NCI-H1092 (cell line): ENCODE data around the gene COX8A.
"Not testable (repeated sequence)": the region's sequence is repeated elsewhere in the genome, so short reads cannot be mapped to it uniquely, and the experiment has no call there.

Source experiments
- DNase-seq: peaks from one replicate; lab custom pipeline; 2025; lab: John Stamatoyannopoulos, UW

COX8A gene, protein sequence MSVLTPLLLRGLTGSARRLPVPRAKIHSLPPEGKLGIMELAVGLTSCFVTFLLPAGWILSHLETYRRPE

DNA sequence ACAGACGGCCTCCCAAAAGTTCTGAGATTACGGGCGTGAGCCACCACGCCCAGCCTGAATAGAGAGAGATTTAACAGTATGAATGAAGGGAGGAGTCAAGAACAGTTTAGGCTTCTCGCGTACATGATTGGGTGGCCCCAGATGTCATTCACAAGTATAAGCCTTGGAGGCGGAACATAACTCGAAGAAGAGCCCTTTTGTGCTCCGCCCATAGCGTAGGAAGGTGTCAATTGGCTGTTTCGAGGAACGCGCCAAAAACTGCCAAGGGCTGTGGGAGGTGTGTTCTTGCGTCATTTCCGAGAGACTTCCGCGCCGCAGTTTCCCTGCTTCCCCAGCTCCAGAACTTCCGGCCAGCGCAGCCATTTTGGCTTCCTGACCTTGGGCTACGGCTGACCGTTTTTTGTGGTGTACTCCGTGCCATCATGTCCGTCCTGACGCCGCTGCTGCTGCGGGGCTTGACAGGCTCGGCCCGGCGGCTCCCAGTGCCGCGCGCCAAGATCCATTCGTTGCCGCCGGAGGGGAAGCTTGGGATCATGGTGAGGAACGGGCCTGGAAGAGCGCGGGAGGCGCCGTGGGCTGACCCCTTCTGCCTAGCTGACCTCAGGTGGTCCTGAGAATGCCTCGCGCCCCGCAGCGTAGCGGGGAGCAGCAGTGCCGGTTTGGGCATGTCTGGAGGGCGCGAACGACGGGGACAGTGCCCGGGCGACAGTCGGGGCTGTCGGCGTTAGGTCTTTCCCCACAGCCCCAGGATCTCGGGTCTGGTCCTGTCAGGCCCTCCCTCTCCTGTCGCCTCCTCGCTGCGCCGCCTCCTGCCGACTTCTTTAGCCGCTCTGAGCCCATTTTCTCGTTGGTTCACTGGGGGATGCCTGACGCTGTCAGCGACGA, at the start of gene COX8A:
Gene COX8A, plus strand, starts transcription at position 362 of the 885 bp plus-strand sequence. Its CDS starts 61 bp downstream, at position 423.
- peak; percentile 100 for DNase-seq

DNA sequence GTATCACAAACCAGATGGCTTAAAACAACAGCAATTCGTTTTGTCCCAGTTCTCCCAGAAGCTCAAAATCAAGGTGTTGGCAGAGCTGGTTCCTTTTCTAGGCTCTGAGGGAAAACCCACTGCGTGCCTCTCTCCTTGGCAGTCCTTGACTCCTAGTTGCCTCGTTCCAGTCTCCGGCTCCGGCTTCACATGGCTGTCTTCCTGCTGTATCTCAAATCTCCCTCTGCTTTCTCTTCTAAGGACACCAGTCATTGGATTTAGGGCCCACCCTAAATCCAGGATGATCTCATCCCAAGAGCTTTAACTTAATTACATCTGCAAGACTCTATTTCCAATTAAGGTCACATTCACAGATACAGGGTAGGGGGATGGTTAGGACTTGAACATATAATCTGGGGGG, 44.8 kb upstream of the COX8A start:
- no peak for DNase-seq

DNA sequence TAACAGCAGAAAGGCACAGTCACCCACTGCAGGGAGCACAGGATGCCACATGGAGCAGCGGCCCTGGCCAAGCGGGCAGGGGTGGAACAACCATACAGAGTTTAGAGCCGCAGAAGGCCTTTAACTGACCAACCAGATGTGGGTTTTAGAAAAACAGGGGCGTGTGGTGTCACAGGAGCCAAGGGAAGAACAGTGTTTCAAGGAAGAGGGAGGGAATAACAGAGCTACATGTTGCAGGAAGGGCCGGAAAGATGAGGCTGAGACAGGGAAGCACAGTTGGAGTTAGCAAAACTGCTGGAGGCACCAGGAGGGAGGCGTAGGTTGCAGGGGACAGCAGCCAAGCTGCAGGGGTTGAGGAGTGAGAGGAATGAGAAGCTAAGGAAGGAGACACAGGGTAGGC, 43.4 kb upstream of the COX8A start:
- DNase-seq = no peak

DNA sequence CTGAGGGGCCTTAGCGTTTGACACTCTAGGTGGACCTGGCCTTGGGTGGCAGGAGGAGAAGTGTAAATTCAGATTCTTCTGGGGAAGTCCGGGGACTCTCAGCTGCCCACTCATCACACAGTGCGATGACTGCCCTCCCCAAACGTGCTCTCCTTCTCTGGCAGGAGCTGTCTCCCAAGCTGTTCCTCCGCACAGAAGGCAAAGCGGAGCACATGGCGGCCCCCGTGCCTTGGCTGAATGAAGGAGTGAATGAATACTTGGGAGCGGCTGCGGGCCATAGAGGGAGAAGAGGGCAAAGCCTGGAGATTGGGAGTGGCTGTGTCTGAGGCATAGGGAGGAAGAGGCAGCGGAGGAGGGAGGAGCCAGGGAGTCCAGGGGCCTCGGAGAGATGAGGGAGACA, 42.5 kb upstream of the COX8A start:
- DNase-seq = no peak

DNA sequence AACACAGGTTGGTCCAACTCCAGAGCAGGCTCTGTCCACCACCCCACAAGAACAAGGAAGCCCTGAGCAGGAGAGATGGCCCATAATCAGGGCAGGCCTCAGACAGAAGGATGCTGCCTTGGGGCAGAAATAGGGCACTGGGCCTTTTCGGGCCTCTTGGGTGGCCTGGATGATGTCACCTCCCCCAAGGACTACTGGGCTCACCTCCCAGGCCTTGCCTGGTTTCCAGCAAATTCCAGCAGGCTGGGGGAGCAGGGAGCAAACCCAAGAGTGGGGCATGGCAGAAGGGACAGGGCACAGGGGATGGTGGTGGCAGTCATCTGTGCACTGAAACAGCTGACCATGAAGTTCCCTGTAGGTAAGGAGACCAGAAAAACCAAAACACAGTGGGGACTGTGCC, 41.0 kb upstream of the COX8A start:
- DNase-seq = no peak

DNA sequence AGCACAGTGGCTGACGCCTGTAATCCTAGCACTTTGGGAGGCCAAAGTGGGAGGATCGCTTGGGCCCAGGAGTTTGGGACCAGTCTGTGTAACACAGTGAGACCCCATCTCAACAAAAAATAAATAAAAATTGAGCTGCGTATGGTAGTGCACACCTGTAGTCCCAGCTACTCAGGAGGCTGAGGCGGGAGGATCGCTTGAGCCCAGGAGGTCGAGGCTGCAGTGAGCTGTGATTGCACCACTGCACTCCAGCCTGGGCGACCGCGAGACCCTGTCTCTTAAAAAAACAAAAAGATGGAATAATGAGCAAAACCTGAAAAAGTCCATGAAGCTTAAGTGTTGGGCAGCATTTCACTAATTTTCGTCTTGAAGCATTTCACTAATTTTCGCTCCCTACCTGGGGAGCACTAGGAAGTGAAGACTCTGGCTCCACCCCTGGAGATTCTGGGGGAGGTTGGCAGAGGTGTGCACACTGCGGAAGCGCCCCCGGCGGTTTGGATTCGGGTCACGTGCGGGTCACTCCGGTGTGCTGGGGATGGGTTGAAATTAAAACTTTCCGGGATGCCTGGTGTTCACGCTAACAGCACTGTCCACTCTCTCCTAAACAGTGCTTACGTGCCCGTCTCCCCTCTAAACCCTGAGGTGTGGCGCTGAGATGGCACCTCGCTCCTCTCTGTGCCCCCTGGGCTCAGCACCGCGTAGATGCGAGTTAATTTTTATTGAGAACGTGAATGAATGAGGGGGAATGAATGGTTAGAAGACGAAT, 36.5 kb upstream of the COX8A start:
- DNase-seq = peak; percentile 47

DNA sequence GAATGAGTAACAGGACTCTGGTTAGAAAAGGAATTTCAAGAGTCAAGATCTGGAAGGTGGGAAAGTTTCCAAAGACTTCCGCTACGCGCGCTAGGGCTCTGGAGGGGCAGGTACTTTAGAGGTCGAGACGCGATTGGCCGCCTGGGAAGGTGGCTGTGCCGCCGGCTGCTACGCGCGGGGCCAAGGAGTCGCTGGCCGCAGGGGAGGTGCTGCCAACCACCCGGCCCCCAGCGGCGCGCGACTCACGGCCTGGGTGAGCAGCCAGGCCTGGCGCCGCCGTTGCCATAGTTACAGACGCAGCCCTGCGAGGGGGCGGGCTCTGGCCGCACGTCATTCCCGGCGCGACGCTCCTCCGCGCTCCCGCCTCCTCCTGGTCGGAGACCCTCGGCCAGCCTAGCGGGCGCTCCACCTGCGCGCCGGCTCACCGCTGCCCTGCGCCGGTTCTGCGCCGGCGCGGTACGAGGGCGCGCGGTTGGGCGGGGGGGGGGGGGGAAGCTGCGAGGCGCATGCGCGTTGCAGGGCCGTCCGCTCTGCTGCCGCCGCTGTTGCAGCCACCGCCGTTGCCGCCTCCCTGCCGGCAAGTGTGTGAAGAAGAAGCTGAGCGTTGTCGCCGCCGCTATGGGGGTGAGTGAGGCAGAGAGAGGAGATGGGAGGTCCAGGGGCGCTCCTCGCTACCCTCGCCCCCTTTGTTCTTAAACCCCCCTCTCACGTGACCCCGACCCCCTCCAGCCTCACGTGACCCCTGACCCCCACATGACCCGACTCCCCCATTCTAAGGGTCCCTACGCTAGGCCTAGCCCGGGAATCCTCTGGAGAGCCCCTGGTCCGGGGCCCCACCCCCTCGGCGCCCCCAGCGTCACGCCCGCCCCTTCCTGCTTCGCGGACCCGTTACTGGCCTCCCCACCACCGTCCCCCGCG, 35.7 kb upstream of the COX8A start, which contains the start of gene NAA40:
Gene NAA40, plus strand, starts transcription at position 524 of the 918 bp plus-strand sequence. Its CDS starts 95 bp downstream, at position 619.
- DNase-seq = peak; percentile 97

DNA sequence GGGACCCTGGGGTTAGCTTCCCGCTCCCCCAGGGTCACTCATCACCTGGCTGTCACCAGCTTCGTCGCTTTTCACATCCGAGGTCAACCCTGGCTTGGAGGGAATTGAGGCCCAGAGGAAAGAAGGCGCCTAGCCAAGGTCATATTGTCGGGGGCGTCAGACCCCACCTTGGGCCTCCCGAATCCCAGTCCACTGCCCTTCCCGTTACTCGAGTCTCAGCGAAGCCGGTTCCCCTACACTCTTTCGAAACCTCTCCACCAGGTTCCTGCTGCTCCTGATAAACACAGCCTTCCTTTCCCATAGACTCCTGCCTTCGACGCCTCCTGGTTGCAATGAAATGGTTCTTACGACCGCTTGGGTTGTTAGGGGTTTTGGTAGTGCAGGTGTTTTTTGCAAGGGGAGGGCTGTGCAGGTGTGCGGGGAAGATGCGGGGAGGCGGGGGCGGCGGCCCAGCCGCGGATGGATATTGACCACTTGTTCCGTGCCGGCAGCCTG, 35.0 kb upstream of the COX8A start:
- peak; percentile 37 for DNase-seq

DNA sequence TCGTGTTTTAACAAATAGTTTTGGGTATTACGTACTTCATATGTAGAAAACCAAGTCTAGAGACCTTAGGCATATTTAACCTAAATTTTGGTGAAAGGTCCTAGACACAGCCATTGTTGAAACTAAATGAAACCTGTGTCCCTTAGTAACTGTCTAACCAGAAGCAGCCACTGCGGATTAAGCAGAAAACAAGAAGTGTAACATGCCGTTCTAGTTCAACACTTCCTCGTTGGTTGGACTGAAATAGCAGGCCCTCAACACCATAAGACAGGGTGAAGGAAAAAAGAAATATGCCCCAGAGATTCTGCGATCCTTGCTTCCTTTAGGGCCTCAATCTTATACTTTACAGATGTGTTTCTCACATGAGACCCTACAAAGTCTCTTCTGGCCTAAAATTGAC, 33.6 kb upstream of the COX8A start:
- DNase-seq = no peak

DNA sequence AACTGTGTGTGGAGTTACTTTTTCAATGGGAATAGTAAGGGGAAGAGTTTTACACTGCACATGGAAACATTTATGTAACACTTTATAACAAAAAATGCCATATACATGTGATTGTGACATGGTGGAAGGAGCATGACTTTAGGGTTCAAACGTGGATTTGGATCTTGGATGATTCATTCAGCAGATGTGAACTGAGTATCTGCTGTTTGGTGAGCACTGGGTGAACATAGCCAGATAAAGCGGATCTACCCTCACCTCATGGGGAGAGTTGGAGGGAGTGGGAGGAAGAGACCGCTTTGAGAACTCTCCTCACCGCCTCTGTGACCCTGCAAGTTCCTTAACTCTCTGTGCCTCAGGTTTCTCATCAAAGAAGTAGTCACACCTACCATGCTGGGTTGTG, 32.5 kb upstream of the COX8A start:
- DNase-seq = no peak

DNA sequence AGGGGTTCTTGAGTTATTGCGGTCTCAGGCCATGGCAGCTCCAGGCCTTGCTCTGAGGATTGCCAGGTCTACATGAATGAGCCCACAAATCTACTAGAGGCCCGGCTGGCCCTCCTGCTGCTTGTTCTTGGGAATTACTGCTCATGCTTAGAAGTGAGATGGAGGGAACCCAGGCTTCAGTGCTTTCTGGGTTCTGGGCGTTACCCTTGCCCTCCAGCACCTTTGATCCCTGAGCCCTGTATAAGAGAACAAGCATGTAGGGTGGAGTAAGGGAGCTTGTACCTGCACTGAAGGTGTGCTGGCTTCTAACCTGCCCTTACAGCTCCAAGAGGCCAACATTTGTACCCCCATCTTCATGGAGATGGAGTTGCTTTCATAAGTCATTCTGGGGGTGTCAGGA, 31.6 kb upstream of the COX8A start:
- no peak for DNase-seq

DNA sequence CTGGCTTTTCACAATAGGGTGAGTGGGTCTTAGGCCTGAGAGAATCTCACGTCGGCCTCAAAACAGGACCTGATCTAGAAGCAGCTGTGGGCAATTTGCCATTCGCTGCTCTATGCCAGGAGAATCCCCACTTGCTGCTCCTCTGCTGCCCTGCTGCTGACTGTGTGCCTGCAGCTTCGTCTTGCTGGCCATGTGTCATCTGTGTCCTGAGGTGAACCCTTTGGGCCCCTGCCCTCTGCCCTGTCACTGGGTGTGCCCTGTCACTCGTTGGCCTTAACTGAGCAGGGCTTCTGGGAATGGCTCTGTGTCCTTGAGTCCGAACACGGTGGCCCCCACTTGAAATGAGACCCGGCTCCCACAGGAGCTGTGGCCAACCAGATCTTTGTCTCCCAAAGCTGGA, 29.4 kb upstream of the COX8A start:
- DNase-seq = no peak

DNA sequence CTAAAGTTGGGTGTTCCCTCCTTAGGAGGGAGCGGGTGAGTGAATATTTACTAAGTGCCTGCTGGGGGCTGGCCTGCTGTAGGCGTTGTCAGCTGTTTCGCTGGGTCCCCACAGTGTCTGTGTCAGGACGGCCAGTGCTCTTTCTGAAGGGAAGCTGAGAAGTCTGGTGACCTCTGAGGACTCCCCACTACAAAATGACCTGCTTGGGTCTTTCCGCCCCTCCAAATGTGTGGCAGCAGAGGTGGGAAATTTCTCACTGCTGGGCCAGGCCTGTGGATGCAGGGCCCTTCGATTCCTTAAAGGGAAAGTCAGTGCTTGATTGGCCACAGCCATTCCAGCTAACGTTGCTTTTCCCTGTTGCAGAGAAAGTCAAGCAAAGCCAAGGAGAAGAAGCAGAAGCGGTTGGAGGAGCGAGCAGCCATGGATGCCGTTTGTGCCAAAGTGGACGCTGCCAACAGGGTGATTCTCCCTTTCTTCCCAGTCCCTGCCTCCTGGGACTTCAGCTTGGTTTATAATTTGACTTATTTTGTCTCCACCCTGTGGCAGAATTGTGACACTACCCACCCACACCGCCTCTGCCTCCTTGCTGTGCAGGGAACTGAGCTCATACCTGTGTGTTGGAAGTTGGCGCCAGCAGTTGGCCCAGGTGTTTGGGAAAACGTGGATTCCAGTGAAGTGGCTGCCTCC, 28.8 kb upstream of the COX8A start:
- DNase-seq = peak; percentile 63

DNA sequence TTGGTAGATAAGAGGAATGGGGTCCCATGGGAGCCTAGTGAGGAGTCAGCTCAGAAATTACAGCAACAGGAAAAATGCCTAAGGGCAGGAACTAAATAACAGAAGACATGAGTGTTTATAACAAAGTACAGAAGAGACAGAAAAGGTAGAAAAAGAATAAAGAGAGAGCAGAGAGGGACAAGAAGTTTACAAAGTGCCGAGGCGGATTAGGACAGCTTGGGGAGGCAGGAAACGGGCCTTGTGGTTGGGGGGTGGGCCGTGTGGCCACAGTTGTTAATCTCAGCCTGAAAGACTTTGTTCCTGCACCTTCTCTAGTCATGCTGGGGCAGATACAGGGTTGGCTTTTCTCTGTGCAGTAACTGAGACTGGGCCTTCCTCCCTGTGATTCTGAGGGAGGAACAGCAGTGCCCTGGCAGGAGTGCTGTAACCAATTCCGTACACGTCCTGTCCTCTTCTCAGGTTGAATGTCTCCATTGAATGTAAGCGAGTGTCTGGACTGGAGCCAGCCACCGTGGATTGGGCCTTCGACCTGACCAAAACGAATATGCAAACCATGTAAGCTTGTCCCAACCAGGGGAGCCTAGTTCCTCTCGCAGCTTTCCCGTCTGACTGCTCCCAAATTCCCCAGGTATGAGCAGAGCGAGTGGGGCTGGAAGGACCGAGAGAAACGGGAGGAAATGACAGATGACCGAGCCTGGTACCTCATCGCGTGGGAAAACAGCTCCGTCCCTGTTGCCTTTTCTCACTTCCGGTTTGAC, 22.5 kb upstream of the COX8A start:
- no peak for DNase-seq

DNA sequence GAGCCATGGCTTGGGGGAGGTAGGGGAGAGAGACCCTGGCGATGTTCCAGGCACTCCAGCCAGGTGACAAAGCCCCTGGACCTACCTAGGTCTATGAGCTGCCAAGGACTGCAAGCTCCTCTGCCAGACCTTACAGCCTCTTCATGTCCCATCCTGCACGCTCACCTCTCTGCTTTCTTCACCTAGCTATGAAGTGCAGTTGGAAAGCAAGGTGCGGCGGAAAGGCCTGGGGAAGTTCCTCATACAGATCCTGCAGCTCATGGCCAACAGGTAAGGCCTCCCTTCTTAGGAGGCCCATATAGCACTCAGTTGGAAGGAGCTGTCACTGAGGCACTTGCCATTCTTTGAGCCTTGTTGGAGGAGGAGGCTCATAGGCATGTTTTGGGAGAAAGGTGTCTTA, 21.9 kb upstream of the COX8A start:
- DNase-seq = no peak

DNA sequence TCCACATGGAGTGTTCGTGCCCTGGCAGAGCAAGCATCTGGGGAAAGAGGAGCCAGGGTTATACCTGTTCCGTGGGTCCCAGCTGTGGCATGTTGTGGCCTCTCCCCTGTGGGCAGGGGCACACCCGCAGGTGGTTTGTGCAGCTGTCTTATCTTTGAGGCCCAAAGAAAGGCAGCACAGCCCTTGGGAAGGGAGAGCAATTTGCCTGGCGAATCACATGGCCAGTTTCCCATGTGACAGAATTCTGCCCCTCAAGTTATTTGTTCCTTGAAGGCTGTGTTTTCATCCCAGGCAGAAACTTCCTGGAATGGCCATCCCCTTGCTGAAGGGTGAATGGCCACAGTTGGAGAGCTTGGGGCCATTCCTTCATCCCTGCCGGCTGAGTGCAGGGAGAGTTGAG, 16.4 kb upstream of the COX8A start:
- no peak for DNase-seq

DNA sequence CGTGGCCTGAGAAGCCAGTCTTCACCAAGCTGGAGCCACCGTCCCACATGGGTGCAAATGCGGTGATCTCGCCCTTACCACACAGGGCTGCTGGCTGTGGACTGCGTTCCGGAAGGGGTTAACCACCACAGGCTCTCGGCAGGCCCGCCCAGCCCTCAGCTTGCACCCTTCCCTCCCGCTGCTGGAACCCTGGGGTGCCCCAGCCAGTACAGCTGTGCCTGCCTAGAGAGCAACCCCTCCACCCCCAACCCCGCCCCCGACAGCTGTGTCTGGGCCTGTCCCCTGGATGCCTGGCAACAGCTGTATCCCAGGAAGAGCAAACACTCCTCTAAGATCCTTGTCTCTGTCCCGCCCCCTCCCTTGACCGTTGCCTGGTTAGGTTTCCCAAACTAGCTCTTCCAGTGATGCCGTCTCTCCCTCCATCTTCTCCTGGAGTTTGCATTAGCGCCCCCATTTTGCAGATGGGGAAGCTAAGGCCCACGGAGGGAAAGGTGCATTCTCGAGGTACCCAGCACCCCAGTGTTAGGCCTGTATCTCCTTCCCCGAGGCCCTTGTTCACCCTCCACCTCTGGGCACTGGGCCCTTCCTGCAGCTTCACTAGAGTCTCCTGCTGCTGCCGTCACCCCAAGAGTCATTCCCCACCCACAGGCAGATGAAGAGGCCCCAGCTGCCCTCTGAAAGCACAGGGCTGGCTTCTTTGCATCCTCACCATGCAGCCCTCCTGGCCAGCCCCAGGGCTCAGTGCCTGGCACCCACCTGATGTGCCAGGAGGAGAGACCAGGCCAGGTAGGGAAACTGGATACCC, 12.6 kb upstream of the COX8A start:
- DNase-seq = peak; percentile 27

DNA sequence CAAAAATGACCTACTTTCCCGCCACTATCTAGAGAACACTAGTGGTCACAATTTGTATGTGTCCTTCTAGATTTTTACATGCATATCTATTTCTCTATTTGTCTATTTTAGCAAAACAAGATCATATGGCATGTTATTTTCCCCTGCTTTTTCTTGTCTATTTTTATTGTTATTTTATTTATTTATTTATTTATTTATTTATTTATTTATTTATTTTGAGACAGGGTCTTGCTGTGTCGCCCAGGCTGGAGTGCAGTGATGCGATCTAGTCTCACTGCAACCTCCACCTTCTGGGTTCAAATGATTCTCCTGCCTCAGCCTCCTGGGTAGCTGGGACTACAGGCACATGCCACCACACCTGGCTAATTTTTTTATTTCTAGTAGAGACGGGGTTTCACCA, 10.5 kb upstream of the COX8A start:
- not testable (repeated sequence) for DNase-seq

DNA sequence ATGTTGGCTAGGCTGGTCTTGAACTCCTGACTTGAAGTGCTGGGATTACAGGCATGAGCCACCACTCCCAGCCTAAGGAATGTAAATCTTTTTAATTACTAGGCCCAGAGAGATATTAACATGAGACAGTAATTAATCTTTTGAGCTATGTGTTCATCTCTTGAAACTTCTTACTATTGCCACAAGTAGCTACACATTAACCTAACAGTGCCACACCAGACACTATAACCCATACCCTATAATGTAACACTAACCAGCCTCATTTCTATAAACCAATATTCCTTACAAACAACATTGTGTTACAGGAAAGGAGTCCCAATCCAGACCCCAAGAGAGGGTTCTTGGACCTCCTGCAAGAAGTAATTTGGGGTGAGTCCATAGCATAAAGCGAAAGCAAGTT, 8.0 kb upstream of the COX8A start:
- no peak for DNase-seq

DNA sequence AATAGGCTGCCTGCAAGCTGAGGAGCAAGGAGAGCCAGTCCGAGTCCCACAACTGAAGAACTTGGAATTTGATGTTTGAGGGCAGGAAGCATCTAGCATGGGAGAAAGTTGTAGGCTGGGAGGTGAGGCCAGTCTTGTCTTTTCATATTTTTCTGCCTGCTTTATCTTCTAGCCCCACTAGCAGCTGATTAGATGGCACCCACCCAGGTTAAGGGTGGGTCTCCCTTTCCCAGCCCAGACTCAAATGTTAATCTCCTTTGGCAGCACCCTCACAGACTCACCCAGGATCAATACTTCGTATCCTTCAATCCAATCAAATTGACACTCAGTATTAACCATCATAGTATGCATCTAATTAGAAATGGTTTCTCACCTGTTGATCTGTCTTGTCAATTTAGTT, 5.0 kb upstream of the COX8A start:
- no peak for DNase-seq
